Measurements from ENCODE around the gene CALN1. TPM values are rescaled to one million over a fixed set of nuclear protein-coding genes. Genes with fewer than 3 reads are reported as not detected.

CALN1 gene
- polyA plus RNA-seq, 1 donor (not counting 4 experiments of a cell fraction or from before 2014, with no cell fraction given) = not detected

DNA sequence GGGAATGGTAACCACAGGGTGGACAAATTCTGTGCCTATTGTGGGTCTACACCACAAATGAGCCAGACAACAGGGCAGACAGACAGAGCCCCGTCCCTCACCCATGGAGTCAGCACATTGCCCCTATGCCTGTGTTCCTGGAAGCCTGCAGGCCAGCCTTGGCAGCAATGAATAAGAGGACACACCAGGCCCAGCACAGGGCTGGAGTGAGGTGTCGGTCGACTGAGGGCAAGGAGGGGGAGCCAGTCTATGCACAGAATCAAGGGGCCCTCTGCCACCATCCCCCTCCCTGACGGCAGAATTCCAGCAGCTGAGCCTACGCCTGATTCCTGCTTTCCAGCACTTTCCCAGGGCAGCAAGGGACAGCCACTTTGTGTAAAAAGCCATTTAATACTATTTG is 98.2 kb downstream of the CALN1 start:
- no peak for FAIRE-seq
- DNase-seq (ENCODE audit: low read depth, low spot score) = no peak
- Histone ChIP-seq H3K9me1 (ENCODE audit: control insufficient read depth, extremely low read depth, insufficient read depth, low read length) (no peaks in the 10 kb centered on the region), H2AFZ (ENCODE audit: control insufficient read depth, low read length) (no peak overlapping the region), H3K9ac (ENCODE audit: control insufficient read depth, extremely low read depth, insufficient read depth, low read length) (no peak overlapping the region), H3K36me3 (ENCODE audit: control insufficient read depth in 2 of 2, extremely low read depth in 1 of 2, insufficient read depth in 2 of 2, low read length in 2 of 2) (no peaks in the 10 kb centered on the region), H3K4me1 (ENCODE audit: control insufficient read depth, extremely low read depth, insufficient read depth, low read length) (no peaks in the 10 kb centered on the region), H3K79me2 (ENCODE audit: control insufficient read depth, insufficient read depth, low read length) (no peaks in the 10 kb centered on the region), H3K4me2 (ENCODE audit: control insufficient read depth, extremely low read depth, insufficient read depth, low read depth, low read length) (no peak overlapping the region), H3K4me3 (ENCODE audit: control insufficient read depth in 2 of 3, extremely low read depth in 1 of 3, insufficient read depth in 2 of 3, low read depth in 1 of 3, low read length in 3 of 3) (no peak overlapping the region), H4K20me1 (ENCODE audit: control insufficient read depth, extremely low read depth, insufficient read depth, low read length) (no peaks in the 10 kb centered on the region), H3K27me3 (ENCODE audit: control insufficient read depth, extremely low read depth, insufficient read depth, low read length) (no peaks in the 10 kb centered on the region), H3K9me3 (ENCODE audit: control insufficient read depth, low read depth, low read length) (no peaks in the 10 kb centered on the region), H3K27ac (ENCODE audit: control insufficient read depth, insufficient read depth, low read length) (no peak overlapping the region)
- dilution Hi-C loops (cut with MboI; ENCODE audit: extremely low pct_ligation_motif_present, low sequenced_read_pairs) = no loop called here
- TF ChIP-seq, protein P1, sequence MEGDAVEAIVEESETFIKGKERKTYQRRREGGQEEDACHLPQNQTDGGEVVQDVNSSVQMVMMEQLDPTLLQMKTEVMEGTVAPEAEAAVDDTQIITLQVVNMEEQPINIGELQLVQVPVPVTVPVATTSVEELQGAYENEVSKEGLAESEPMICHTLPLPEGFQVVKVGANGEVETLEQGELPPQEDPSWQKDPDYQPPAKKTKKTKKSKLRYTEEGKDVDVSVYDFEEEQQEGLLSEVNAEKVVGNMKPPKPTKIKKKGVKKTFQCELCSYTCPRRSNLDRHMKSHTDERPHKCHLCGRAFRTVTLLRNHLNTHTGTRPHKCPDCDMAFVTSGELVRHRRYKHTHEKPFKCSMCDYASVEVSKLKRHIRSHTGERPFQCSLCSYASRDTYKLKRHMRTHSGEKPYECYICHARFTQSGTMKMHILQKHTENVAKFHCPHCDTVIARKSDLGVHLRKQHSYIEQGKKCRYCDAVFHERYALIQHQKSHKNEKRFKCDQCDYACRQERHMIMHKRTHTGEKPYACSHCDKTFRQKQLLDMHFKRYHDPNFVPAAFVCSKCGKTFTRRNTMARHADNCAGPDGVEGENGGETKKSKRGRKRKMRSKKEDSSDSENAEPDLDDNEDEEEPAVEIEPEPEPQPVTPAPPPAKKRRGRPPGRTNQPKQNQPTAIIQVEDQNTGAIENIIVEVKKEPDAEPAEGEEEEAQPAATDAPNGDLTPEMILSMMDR (optimal IDR thresholded peaks at IDR 0.05 in 1 of 3, IDR thresholded peaks at IDR 0.05 in 1 of 3, conservative IDR thresholded peaks at IDR 0.05 in 1 of 3; ENCODE audit: extremely low read depth in 1 of 3, insufficient read depth in 2 of 3, low read length in 3 of 3) = no peak
- no peak for TF ChIP-seq EZH2 (IDR thresholded peaks at IDR 0.05; ENCODE audit: low read length)

DNA sequence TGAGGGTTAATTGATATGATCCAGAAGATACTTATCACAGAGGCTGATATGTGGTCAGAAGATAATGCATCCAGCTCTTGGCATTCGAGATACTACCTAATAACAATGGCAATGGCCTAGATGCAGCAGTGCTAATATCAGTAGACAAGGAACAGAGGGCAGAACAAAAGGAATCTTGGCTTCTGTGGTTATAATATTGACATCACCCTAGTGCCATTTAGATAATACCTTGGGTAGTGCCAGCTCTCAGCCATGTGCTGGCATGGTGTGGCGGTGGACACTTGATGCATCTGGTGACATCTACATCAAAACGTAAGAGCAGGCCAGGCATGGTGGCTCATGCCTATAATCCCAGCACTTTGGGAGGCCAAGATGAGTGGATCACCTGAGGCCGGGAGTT is 101.8 kb downstream of the CALN1 start:
- no peak for DNase-seq (ENCODE audit: low read depth, low spot score)
- Histone ChIP-seq H3K4me1 (ENCODE audit: control insufficient read depth, extremely low read depth, insufficient read depth, low read length) (no peaks in the 10 kb centered on the region), H3K27me3 (ENCODE audit: control insufficient read depth, extremely low read depth, insufficient read depth, low read length) (no peaks in the 10 kb centered on the region), H3K9me1 (ENCODE audit: control insufficient read depth, extremely low read depth, insufficient read depth, low read length) (no peaks in the 10 kb centered on the region), H3K4me3 (ENCODE audit: control insufficient read depth in 2 of 3, extremely low read depth in 1 of 3, insufficient read depth in 2 of 3, low read depth in 1 of 3, low read length in 3 of 3) (no peak overlapping the region), H3K9ac (ENCODE audit: control insufficient read depth, extremely low read depth, insufficient read depth, low read length) (no peak overlapping the region), H3K79me2 (ENCODE audit: control insufficient read depth, insufficient read depth, low read length) (no peaks in the 10 kb centered on the region), H2AFZ (ENCODE audit: control insufficient read depth, low read length) (no peak overlapping the region), H3K36me3 (ENCODE audit: control insufficient read depth in 2 of 2, extremely low read depth in 1 of 2, insufficient read depth in 2 of 2, low read length in 2 of 2) (no peaks in the 10 kb centered on the region), H3K27ac (ENCODE audit: control insufficient read depth, insufficient read depth, low read length) (no peak overlapping the region), H3K4me2 (ENCODE audit: control insufficient read depth, extremely low read depth, insufficient read depth, low read depth, low read length) (no peak overlapping the region), H3K9me3 (ENCODE audit: control insufficient read depth, low read depth, low read length) (no peaks in the 10 kb centered on the region), H4K20me1 (ENCODE audit: control insufficient read depth, extremely low read depth, insufficient read depth, low read length) (no peaks in the 10 kb centered on the region)
- no peak for FAIRE-seq
- TF ChIP-seq, protein P1 (optimal IDR thresholded peaks at IDR 0.05 in 1 of 3, IDR thresholded peaks at IDR 0.05 in 1 of 3, conservative IDR thresholded peaks at IDR 0.05 in 1 of 3; ENCODE audit: extremely low read depth in 1 of 3, insufficient read depth in 2 of 3, low read length in 3 of 3) = no peak
- no peak for TF ChIP-seq EZH2 (IDR thresholded peaks at IDR 0.05; ENCODE audit: low read length)
- dilution Hi-C loops (cut with MboI; ENCODE audit: extremely low pct_ligation_motif_present, low sequenced_read_pairs) = no loop called here
